Ureter (tissue), 1 donor: ENCODE data around the gene ERP44. TPM values are rescaled to one million over a fixed set of nuclear protein-coding genes. Genes with fewer than 3 reads are reported as not detected.
"Not testable (repeated sequence)": the region's sequence is repeated elsewhere in the genome, so short reads cannot be mapped to it uniquely, and the experiment has no call there.

Experiments
- DNase-seq: peaks from one replicate; pipeline ENCODE4 v3.0.0-alpha.2; 2020; ENCODE audit warnings: low spot score
- total RNA-seq: library from RNA; stranded (reverse); gene quantifications from one replicate; pipeline ENCODE4 v1.2.4, GENCODE V29; 2023
- donor health status: DM: yes; HTN: yes; CAD: no.

The ERP44 gene
- total RNA-seq, 1 donor from 2014 or later: 21.4 TPM

DNA sequence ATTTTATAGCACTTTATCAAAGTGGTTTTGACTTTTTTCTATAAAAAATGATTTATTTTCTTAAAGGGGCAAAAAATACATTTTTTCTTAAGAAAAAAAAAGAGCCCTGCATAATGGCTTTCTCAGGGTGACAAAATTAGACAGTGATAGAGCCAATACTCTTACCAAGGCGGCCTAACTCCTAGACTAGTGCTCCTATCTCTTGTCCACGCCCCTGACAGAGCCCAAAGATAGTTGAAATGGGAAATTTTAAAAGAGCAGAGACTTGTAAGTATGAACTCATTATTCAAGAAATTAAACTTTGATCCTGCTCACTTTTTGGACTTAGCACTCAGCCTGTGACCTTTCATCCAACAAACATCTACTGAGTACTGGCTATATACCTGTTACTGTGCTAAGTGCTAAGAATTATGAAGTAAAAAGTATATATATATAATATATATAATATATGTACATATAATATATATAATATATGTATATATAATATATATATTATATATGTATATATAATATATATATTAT, 1.4 kb upstream of the ERP44 start:
- no peak for DNase-seq

- no peak for DNase-seq
Measured at GRCh38 chr9:100099722-100100042, 882 bp upstream of the ERP44 start.

GRCh38 chr9:100098046-100098886, 534 bp downstream of the ERP44 start:
- DNase-seq: peak; percentile 66

GRCh38 chr9:100096378-100096916, 2.4 kb downstream of the ERP44 start:
- DNase-seq: no peak

GRCh38 chr9:100094411-100094810, 4.4 kb downstream of the ERP44 start:
- DNase-seq: not testable (repeated sequence)

GRCh38 chr9:100092066-100092465, 6.7 kb downstream of the ERP44 start:
- no peak for DNase-seq

DNA sequence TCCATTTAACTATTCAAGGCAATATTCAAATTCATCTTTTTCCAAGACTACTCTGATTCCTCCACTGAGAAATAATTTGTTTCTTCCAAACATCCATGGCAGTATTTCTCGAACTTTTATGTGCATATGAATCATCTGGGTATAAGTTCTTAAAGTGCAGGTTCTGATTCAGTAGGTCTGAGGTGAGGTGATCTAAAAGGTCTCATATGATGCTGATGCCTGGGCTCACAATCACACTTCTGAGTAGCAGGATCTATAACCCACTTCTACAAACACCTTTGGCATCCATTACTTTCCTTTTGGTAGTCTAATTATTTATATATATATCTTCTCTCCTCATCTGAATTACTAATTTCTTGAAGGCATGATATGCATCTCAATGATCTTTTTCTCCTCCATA, 7.2 kb downstream of the ERP44 start:
- no peak for DNase-seq

GRCh38 chr9:100090880-100091279, 7.9 kb downstream of the ERP44 start:
- DNase-seq: no peak

DNA sequence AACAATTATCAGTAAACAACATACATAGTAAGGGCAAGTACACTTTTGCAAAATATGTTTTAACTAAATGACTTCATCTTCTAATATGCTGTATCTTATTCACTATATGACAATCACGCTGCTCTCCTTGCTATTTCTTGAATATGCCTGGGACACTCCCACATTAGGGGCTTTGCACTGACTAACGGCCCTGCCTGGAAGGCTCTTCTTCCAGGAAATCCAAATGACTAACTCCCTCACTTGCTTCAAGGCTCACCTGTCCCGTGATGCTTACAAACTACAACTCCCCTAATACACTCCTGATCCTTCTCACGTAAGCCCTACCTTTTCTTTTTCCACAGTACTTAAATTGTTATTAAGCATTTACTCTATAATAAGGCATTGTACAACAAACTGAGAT, 10.6 kb downstream of the ERP44 start:
- no peak for DNase-seq

- DNase-seq: no peak
Measured at GRCh38 chr9:100087218-100087617, 11.6 kb downstream of the ERP44 start.

GRCh38 chr9:100086097-100086635, 12.6 kb downstream of the ERP44 start:
- DNase-seq: no peak

DNA sequence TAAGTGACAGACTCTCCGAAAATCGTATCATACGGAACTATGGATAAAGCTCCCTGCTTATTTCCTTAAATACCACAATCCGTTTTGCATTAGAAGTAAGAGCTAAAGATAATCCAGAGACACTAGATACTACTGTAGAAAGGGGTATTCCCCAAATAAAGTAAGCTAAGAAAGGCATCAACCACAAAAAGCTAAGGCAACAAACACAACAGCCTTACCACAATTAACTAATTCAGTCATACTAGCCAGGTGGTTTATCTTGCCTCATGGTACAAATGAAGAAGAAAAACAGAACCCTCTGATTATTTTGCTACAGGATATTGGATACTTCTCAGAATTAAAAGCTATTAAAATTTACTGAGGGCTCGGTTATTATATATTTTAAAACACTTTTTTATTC, 14.1 kb downstream of the ERP44 start:
- no peak for DNase-seq

- no peak for DNase-seq
Measured at GRCh38 chr9:100084128-100084453, 14.7 kb downstream of the ERP44 start.

GRCh38 chr9:100083448-100084127, 15.2 kb downstream of the ERP44 start:
- no peak for DNase-seq

GRCh38 chr9:100082782-100083181, 16.0 kb downstream of the ERP44 start:
- no peak for DNase-seq

GRCh38 chr9:100076256-100076655, 22.5 kb downstream of the ERP44 start:
- not testable (repeated sequence) for DNase-seq

- DNase-seq: no peak
Measured at GRCh38 chr9:100074989-100075388, 23.8 kb downstream of the ERP44 start.

GRCh38 chr9:100074093-100074492, 24.7 kb downstream of the ERP44 start:
- DNase-seq: no peak

- no peak for DNase-seq
Measured at GRCh38 chr9:100072805-100073204, 26.0 kb downstream of the ERP44 start.

DNA sequence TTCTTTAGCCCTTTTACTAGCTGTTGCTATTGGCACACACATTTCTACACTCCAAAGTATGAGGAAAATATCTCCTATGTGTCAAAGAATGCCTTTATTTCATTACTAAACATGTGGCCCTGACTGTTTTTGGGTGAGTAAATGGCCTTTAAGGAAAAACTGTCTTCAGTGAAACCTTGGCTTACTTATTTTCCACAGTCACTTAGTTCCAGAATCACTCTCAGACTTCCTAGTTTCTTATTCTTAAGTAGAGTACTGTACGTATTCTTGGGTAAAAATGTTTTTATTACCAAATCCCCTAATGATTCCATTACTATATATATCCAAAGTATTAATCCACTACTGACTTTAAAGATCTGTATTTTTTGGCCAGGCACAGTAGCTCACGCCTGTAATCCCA, 27.5 kb downstream of the ERP44 start:
- no peak for DNase-seq

- DNase-seq: no peak
Measured at GRCh38 chr9:100070104-100071041, 28.4 kb downstream of the ERP44 start.

GRCh38 chr9:100069068-100069467, 29.7 kb downstream of the ERP44 start:
- not testable (repeated sequence) for DNase-seq
